IMR-90 (cell line): ENCODE measurements around the gene TTC23. TPM values are rescaled to one million over a fixed set of nuclear protein-coding genes. Genes with fewer than 3 reads are reported as not detected.

ENCODE experiments used
- ATAC-seq: fragments of 200-7000 bp; cut with Tn5 transposase; 2 replicates; pipeline ENCODE4 v1.9.1; 2020; ENCODE audit warnings: low read depth, mild to moderate bottlenecking, moderate library complexity
- BruUV-seq: library from RNA; stranded (reverse); fragments of 400-500 nt; replicated peaks from 2 replicates; lab custom pipeline; 2021; lab: Mats Ljungman, UMichigan
- CTCF ChIA-PET: fragments of 300-600 bp; formaldehyde crosslinking; extraction: SDS; loops from one replicate; lab custom pipeline; 2021; ENCODE audit warnings: antibody characterized with exemption; lab: Yijun Ruan, JAX
- POLR2A ChIA-PET: fragments of 300-600 bp; sonication (Branson Sonifier 250); formaldehyde crosslinking; loops from one replicate; lab custom pipeline; 2022; ENCODE audit warnings: antibody characterized with exemption; ENCODE audit not compliant: unreplicated experiment; lab: Charles Lee
- DNase-seq: peaks from one replicate; pipeline ENCODE4 v3.0.0; 2013
- H2AFZ ChIP-seq: replicated peaks from 2 replicates; pipeline ENCODE3; 2013; ENCODE audit warnings: low read length, mild to moderate bottlenecking; ENCODE audit not compliant: poor library complexity
- H2AK5ac ChIP-seq: 2 replicates; pipeline ENCODE4 v1.6.1; 2013; ENCODE audit warnings: low read depth, low read length, inconsistent platforms
- H2AK9ac ChIP-seq: replicated peaks from 2 replicates; pipeline ENCODE3; 2013; ENCODE audit warnings: mild to moderate bottlenecking, low read depth, low read length, moderate library complexity; ENCODE audit not compliant: poor library complexity
- H2BK120ac ChIP-seq: 2 replicates; pipeline ENCODE4 v1.6.1; 2013; ENCODE audit warnings: low read depth, low read length, inconsistent platforms
- H2BK15ac ChIP-seq: 3 replicates; pipeline ENCODE4 v1.6.1; 2013; ENCODE audit warnings: low read depth, low read length, inconsistent platforms
- H2BK20ac ChIP-seq: 2 replicates; pipeline ENCODE4 v1.6.1; 2013; ENCODE audit warnings: low read depth, mild to moderate bottlenecking, inconsistent platforms, low read length, moderate library complexity
- H2BK5ac ChIP-seq: 2 replicates; pipeline ENCODE4 v1.6.1; 2013; ENCODE audit warnings: mild to moderate bottlenecking, low read depth, low read length, inconsistent platforms; ENCODE audit not compliant: poor library complexity, severe bottlenecking
- H3K14ac ChIP-seq: replicated peaks from 2 replicates; pipeline ENCODE4 v1.6.1; 2013; ENCODE audit warnings: low read depth, low read length, inconsistent platforms
- H3K18ac ChIP-seq: 2 replicates; pipeline ENCODE4 v1.6.1; 2013; ENCODE audit warnings: low read depth, low read length, control low read depth
- H3K23ac ChIP-seq: 2 replicates; pipeline ENCODE4 v1.6.1; 2013; ENCODE audit warnings: low read depth, low read length, inconsistent platforms
- H3K27ac ChIP-seq: 2 replicates; pipeline ENCODE4 v1.5.1; 2013; ENCODE audit warnings: mild to moderate bottlenecking, control low read depth, low read length; ENCODE audit not compliant: insufficient read depth
- H3K27me3 ChIP-seq: 2 replicates; pipeline ENCODE4 v1.6.1; 2013; ENCODE audit warnings: low read length; ENCODE audit not compliant: control insufficient read depth, insufficient read depth
- H3K36me3 ChIP-seq: 2 replicates; pipeline ENCODE4 v1.6.1; 2013; ENCODE audit warnings: low read length, mixed read lengths; ENCODE audit not compliant: control insufficient read depth, insufficient read depth
- H3K4ac ChIP-seq: 2 replicates; pipeline ENCODE4 v1.6.1; 2013; ENCODE audit warnings: low read depth, low read length, inconsistent platforms
- H3K4me1 ChIP-seq: 2 replicates; pipeline ENCODE4 v1.6.1; 2013; ENCODE audit warnings: low read length, mixed read lengths; ENCODE audit not compliant: control insufficient read depth, insufficient read depth
- H3K4me2 ChIP-seq: 2 replicates; pipeline ENCODE4 v1.6.1; 2013; ENCODE audit warnings: low read depth, mild to moderate bottlenecking, control low read depth, low read length, moderate library complexity
- H3K4me3 ChIP-seq: 2 replicates; pipeline ENCODE4 v1.5.1; 2013; ENCODE audit warnings: low read depth, mild to moderate bottlenecking, control low read depth, low read length, moderate library complexity; ENCODE audit not compliant: insufficient read depth
- H3K56ac ChIP-seq: 2 replicates; pipeline ENCODE4 v1.6.1; 2013; ENCODE audit warnings: low read length, inconsistent platforms; ENCODE audit not compliant: insufficient read depth; ENCODE audit errors: extremely low read depth
- H3K79me1 ChIP-seq, 2 experiments: 2 replicates each; pipeline ENCODE4 v1.6.1; 2013; ENCODE audit warnings: low read length in 2 of 2, inconsistent platforms in 1 of 2, low read depth in 1 of 2
- H3K9ac ChIP-seq: 2 replicates; pipeline ENCODE4 v1.6.1; 2013; ENCODE audit warnings: low read depth, low read length, control low read depth
- H3K9me1 ChIP-seq: 2 replicates; pipeline ENCODE4 v1.6.1; 2013; ENCODE audit warnings: low read length, inconsistent platforms; ENCODE audit not compliant: insufficient read depth
- H3K9me3 ChIP-seq: 2 replicates; pipeline ENCODE4 v1.6.1; 2013; ENCODE audit warnings: low read length; ENCODE audit not compliant: control insufficient read depth, insufficient read depth
- H4K20me1 ChIP-seq: 2 replicates; pipeline ENCODE4 v1.6.1; 2013; ENCODE audit warnings: low read length, inconsistent platforms; ENCODE audit not compliant: insufficient read depth
- H4K5ac ChIP-seq: 2 replicates; pipeline ENCODE4 v1.6.1; 2013; ENCODE audit warnings: mild to moderate bottlenecking, low read depth, low read length, control low read depth
- H4K8ac ChIP-seq, 2 experiments: 2 replicates each; pipeline ENCODE4 v1.6.1; 2013; ENCODE audit warnings: low read depth in 2 of 2, low read length in 2 of 2, control low read depth in 1 of 2, inconsistent platforms in 1 of 2
- H4K91ac ChIP-seq: 2 replicates; pipeline ENCODE4 v1.6.1; 2013; ENCODE audit warnings: low read depth, low read length, inconsistent platforms; ENCODE audit not compliant: insufficient read depth
- BHLHE40 ChIP-seq: fragments of 150-350 bp; IDR thresholded peaks from 2 replicates; pipeline ENCODE4 v1.6.1; 2016; ENCODE audit warnings: mild to moderate bottlenecking, low read depth, low read length
- CEBPB ChIP-seq: IDR thresholded peaks from 2 replicates; pipeline ENCODE4 v1.6.1; 2012; ENCODE audit warnings: low read depth, low read length, improper control_type of control experiment
- CTCF ChIP-seq: conservative IDR thresholded peaks from 2 replicates; pipeline ENCODE4 v1.5.1; 2012; ENCODE audit warnings: mild to moderate bottlenecking, low read depth, low read length, improper control_type of control experiment
- MAZ ChIP-seq: IDR thresholded peaks from 2 replicates; pipeline ENCODE4 v1.6.1; 2012; ENCODE audit warnings: low read depth, mild to moderate bottlenecking, low read length, improper control_type of control experiment, moderate library complexity, borderline replicate concordance
- MXI1 ChIP-seq: IDR thresholded peaks from 2 replicates; pipeline ENCODE4 v1.6.1; 2012; ENCODE audit warnings: low read depth, mild to moderate bottlenecking, low read length, moderate library complexity, borderline replicate concordance
- NFE2L2 ChIP-seq: fragments of 150-350 bp; IDR thresholded peaks from 2 replicates; pipeline ENCODE4 v1.6.1; 2016; ENCODE audit warnings: low read depth, mild to moderate bottlenecking, low read length
- POLR2A ChIP-seq: IDR thresholded peaks from 2 replicates; pipeline ENCODE4 v1.6.1; 2012; ENCODE audit warnings: mild to moderate bottlenecking, low read depth, low read length
- RCOR1 ChIP-seq: IDR thresholded peaks from 2 replicates; pipeline ENCODE4 v1.6.1; 2012; ENCODE audit warnings: mild to moderate bottlenecking, low read length, improper control_type of control experiment; ENCODE audit not compliant: insufficient replicate concordance
- USF2 ChIP-seq: fragments of 150-350 bp; IDR thresholded peaks from 2 replicates; pipeline ENCODE4 v1.6.1; 2017; ENCODE audit warnings: mild to moderate bottlenecking, antibody characterized with exemption, low read length, low read depth
- WGBS, 2 experiments: methylation state at CpG; one replicate each; pipeline versions ENCODE4 v1.1.5 to v1.1.7; 2013; ENCODE audit warnings: missing lambda C conversion rate in 2 of 2; ENCODE audit not compliant: insufficient read length in 1 of 2; ENCODE audit errors: extremely low coverage in 2 of 2; 5-methylcytosine and 5-hydroxymethylcytosine counted together
- dilution Hi-C: fragments of 300-500 bp; cut with HindIII; formaldehyde crosslinking; loops from one replicate; pipeline ENCODE4 v1.14.3; 2018; ENCODE audit warnings: low sequenced_read_pairs; ENCODE audit not compliant: unreplicated experiment
- in situ Hi-C: fragments of 300-500 bp; cut with MboI; formaldehyde crosslinking; loops from 3 replicates; pipeline ENCODE4 v1.14.3; 2019; ENCODE audit warnings: low sequenced_read_pairs, inconsistent platforms, mixed read lengths
- intact Hi-C: fragments of 100-400 bp; cut with micrococcal nuclease; formaldehyde crosslinking; loops from 2 replicates; pipeline ENCODE4 v1.10.0; 2022
- polyA plus RNA-seq, 3 experiments: library from polyadenylated mRNA; depleted of rRNA; stranded (reverse); fragments of >200 nt; gene quantifications; 2 replicates each; pipeline ENCODE4 v1.2.3, GENCODE V29; 2012; ENCODE audit warnings: low replicate concordance in 1 of 3
- total RNA-seq: library from RNA; depleted of rRNA; stranded (reverse); fragments of >200 nt; gene quantifications from 2 replicates; pipeline ENCODE4 v1.2.3, GENCODE V29; 2012

TTC23 gene
- total and polyA plus RNA-seq, 2 of the 4 experiments (the other 2 are of a cell fraction): 7.8 to 29.8 TPM

GRCh38 chr15:99267957-99268356 lies 18.6 kb upstream of the TTC23 start:
- Histone ChIP-seq H2BK20ac (no peak overlapping the region), H2BK15ac (no peak overlapping the region), H3K27me3 (no peaks in the 10 kb centered on the region), H2BK120ac (no peak overlapping the region), H2AK9ac (no peak overlapping the region), H3K9me1 (no peaks in the 10 kb centered on the region), H4K91ac (no peak overlapping the region), H3K18ac (no peak overlapping the region), H3K4me3 (no peak overlapping the region), H3K9ac (no peak overlapping the region), H3K4ac (no peak overlapping the region), H2AK5ac (no peak overlapping the region), H3K4me1 (no peaks in the 10 kb centered on the region), H3K27ac (no peak overlapping the region), H3K36me3 (no peaks in the 10 kb centered on the region), H3K23ac (no peak overlapping the region), H2BK5ac (no peak overlapping the region), H4K20me1 (no peaks in the 10 kb centered on the region), H4K8ac (no peak overlapping the region), H3K4me2 (no peak overlapping the region), H2AFZ (no peak overlapping the region), H3K9me3 (no peaks in the 10 kb centered on the region), H3K56ac (no peak overlapping the region), H4K5ac (no peak overlapping the region), H3K79me1 (no peaks in the 10 kb centered on the region; a peak in 1 of 4 replicates), H3K14ac (no peak overlapping the region)
- no peak for DNase-seq
- TF ChIP-seq BHLHE40 (no peak), MAZ (no peak), POLR2A (no peak), RCOR1 (no peak), NFE2L2 (no peak), USF2 (no peak), MXI1 (no peak), CEBPB (no peak), CTCF (no peak)
- CTCF ChIA-PET: interaction anchor here (0.6 to 0.8 kb wide), 2 partner anchors 436 to 1605 kb away, joined by 3 read pairs; no protein-coding TSS in a partner anchor
- dilution Hi-C loops: no loop called here
- intact Hi-C loops: no loop called here
- BruUV-seq: no TSS peak
- no CpG with 5 or more reads among the region's 3 CpGs for WGBS, 2 experiments
- POLR2A ChIA-PET: no interaction called here
- in situ Hi-C loops: loop anchor here (25.0 kb wide), 2 partner anchors 844 to 1319 kb away; no protein-coding TSS in a partner anchor
- ATAC-seq: no peak
